ENCODE measurements around the gene CMTM6. TPM values are rescaled to one million over a fixed set of nuclear protein-coding genes. Genes with fewer than 3 reads are reported as not detected.

Gene CMTM6, protein sequence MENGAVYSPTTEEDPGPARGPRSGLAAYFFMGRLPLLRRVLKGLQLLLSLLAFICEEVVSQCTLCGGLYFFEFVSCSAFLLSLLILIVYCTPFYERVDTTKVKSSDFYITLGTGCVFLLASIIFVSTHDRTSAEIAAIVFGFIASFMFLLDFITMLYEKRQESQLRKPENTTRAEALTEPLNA
- total RNA-seq = 100 to 1,000 TPM in 1 of 4 donors, 10 to 100 TPM in 3; 63.8 to 124 (median 71.3) TPM

DNA sequence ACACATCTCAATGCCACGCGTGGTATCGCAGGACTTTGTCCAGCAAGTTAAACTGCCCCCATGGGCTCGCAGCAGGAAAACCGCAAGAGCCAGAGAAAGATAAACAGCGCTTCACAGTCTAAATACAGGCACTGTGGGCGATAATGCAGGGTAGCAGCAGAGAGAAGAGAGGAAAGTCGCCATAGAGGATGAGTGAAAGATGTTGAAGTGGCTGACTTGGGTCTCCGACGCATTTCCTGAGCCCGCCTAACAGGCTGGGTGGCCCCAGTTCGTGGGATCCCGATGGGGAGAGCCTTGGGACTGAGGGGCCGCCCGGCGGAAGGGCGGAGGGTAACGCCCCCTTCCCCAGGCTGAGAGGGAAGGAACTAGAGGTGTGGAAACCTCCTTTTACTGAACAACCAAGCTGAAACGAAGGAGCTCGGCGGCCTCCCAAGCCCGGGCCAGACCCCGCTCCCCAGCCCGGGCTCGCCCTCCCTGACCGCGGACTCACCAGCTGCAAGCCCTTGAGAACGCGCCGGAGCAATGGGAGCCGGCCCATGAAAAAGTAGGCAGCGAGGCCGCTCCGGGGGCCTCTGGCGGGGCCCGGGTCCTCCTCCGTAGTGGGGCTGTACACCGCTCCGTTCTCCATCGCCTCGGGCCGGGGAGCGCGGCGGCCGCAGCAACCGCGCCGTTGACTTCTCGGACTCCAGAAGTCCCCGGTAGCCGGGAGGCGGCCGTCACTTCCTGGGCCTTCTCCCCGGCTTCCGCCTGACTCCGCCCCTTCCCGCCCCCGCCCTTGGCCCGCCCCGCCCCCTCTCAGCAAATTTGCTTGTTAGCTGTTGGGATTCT, at the start of gene CMTM6:
Gene CMTM6 (minus strand): TSS at position 735 of the 828 bp plus-strand sequence. CDS start 107 bp downstream, at position 628.
- 0 to 1% methylated on average over 38 to 44 of the region's 61 CpGs for WGBS, 2 donors
- H3K4me1 ChIP-seq = peaks cover 0 to 7% of the 10 kb centered on the region in 2 donors
- intact Hi-C loops (cut with DNase I) = loop anchor here (10.0 kb wide), 1 partner anchor 432 kb away; no protein-coding TSS in a partner anchor

DNA sequence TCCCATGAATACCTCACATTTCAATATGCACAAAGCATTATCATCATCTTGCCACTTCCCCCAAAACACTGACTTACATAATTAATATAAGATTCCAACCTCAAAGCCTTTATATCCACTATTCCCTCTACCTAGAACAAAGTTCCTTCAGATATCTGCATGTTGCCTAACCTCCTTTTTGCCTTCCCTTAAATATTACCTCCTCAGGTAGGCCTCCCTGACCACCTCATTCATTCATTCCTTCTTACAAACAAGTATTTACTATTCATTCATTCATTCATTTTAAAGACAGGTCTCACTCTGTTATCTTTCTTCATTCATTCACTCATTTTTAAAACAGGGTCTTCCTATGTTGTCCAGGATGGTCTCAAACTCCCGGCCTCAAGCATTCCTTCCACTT, 49.4 kb upstream of the CMTM6 start:
- Histone ChIP-seq H3K36me3 (no peaks in the 10 kb centered on the region), H3K27ac (no peak overlapping the region), H3K27me3 (no peaks in the 10 kb centered on the region), H3K9me3 (no peaks in the 10 kb centered on the region), H3K4me3 (replicated peaks in 1 of 3) (no peak overlapping the region), H3K4me1 (peaks cover 4 to 25% of the 10 kb centered on the region in 2 donors)
- WGBS, 2 donors = 94 to 100% methylated on average over 1 of the region's 1 CpG
- intact Hi-C loops (cut with DNase I) = no loop called here
- TF ChIP-seq POLR2A (IDR thresholded peaks at IDR 0.05) = no peak
- TF ChIP-seq, protein P1, sequence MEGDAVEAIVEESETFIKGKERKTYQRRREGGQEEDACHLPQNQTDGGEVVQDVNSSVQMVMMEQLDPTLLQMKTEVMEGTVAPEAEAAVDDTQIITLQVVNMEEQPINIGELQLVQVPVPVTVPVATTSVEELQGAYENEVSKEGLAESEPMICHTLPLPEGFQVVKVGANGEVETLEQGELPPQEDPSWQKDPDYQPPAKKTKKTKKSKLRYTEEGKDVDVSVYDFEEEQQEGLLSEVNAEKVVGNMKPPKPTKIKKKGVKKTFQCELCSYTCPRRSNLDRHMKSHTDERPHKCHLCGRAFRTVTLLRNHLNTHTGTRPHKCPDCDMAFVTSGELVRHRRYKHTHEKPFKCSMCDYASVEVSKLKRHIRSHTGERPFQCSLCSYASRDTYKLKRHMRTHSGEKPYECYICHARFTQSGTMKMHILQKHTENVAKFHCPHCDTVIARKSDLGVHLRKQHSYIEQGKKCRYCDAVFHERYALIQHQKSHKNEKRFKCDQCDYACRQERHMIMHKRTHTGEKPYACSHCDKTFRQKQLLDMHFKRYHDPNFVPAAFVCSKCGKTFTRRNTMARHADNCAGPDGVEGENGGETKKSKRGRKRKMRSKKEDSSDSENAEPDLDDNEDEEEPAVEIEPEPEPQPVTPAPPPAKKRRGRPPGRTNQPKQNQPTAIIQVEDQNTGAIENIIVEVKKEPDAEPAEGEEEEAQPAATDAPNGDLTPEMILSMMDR (IDR thresholded peaks at IDR 0.05) = no peak
- no peak for DNase-seq

More for the DNA sequence above, at the start of gene CMTM6:
- Histone ChIP-seq H3K27me3 (no peaks in the 10 kb centered on the region), H3K9me3 (no peaks in the 10 kb centered on the region), H3K36me3 (no peaks in the 10 kb centered on the region), H3K27ac (peak within 1 kb of the TSS; percentile 90 to 92 (median 91)), H3K4me3 (replicated peaks in 1 of 3) (peak within 1 kb of the TSS; percentile 9 to 94 (median 62))
- DNase-seq = peak; percentile 82
- TF ChIP-seq, protein P1 (IDR thresholded peaks at IDR 0.05) = no peak
- peak; percentile 16 to 76 for TF ChIP-seq POLR2A (IDR thresholded peaks at IDR 0.05)

DNA sequence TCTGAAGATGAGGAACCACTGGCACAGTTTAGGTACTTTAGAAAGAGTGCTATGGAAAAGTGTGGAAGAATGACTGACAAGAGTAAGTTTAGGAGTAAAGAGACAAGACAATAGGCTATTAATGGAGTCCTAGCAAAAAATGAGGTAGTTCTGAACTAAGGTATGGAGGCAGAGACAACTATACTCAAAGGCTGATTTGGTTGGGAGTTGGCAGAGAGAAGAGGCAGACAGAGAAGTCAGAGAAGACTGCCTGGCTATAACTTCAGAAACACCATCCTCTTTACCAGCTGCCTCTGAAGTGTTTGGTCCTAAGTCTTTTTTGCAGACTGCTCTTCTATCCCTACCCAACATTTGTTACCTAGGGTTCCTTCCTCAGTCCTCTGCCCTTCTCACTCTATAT, 48.8 kb upstream of the CMTM6 start:
- H3K4me3 ChIP-seq (replicated peaks in 1 of 3) = no peak overlapping the region
- H3K9me3 ChIP-seq = no peaks in the 10 kb centered on the region
- no peak overlapping the region for H3K27ac ChIP-seq
- no peak for TF ChIP-seq POLR2A (IDR thresholded peaks at IDR 0.05)
- TF ChIP-seq, protein P1 (IDR thresholded peaks at IDR 0.05) = no peak
- H3K27me3 ChIP-seq = no peaks in the 10 kb centered on the region
- H3K36me3 ChIP-seq = no peaks in the 10 kb centered on the region
- DNase-seq = no peak
- H3K4me1 ChIP-seq = peaks cover 4 to 25% of the 10 kb centered on the region in 2 donors
- intact Hi-C loops (cut with DNase I) = no loop called here

DNA sequence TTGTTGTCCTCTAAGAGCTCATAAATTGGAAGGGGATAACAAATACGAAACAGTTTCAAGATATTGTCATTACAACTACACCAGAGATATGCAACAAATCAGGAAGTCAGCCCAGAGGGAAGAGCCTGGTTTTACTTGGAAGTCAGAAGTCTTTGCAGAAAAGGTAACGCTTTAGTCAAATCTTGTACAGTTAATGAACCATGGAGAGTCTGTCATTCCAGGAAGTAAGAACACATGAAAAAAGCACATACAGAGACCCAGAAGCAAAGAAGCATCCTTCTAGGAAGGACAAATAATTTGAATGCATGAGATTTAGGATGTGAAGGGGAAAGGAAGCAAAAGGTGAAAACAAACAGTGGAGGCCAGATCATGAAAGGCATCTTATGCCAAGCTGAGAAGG, 48.4 kb upstream of the CMTM6 start:
- Histone ChIP-seq H3K9me3 (no peaks in the 10 kb centered on the region), H3K27me3 (no peaks in the 10 kb centered on the region), H3K27ac (no peak overlapping the region), H3K4me3 (replicated peaks in 1 of 3) (no peak overlapping the region), H3K4me1 (peaks cover 4 to 25% of the 10 kb centered on the region in 2 donors), H3K36me3 (no peaks in the 10 kb centered on the region)
- TF ChIP-seq POLR2A (IDR thresholded peaks at IDR 0.05) = no peak
- TF ChIP-seq, protein P1 (IDR thresholded peaks at IDR 0.05) = no peak
- intact Hi-C loops (cut with DNase I) = no loop called here
- no peak for DNase-seq
- WGBS, 2 donors = 27 to 45% methylated on average over 2 of the region's 2 CpGs

DNA sequence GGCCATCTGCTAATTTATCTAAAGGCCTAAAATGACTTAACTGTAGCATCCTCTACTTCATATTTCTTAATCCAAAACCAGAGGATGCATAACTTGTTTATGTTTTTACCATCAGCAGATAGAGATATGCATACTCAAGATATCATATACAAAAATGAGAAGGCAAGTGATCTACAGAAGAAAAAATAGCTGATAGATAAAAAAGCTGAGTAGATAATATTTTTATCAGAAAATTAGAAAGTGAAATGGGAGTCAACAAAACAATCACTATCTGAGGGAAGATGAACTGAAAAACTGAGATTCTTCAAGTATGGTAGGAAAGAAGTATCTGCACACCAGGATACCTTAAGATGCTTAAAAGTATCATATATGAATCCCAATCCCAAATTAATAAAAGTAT, 42.7 kb upstream of the CMTM6 start:
- Histone ChIP-seq H3K27me3 (no peaks in the 10 kb centered on the region), H3K27ac (no peak overlapping the region), H3K4me1 (peaks cover 0 to 3% of the 10 kb centered on the region in 2 donors), H3K9me3 (no peaks in the 10 kb centered on the region), H3K36me3 (peaks cover 0 to under 1% of the 10 kb centered on the region in 2 donors), H3K4me3 (replicated peaks in 1 of 3) (no peak overlapping the region)
- TF ChIP-seq, protein P1 (IDR thresholded peaks at IDR 0.05) = no peak
- TF ChIP-seq POLR2A (IDR thresholded peaks at IDR 0.05) = no peak
- DNase-seq = no peak
- intact Hi-C loops (cut with DNase I) = no loop called here
